Measurements from ENCODE around the gene INKA1. TPM values are rescaled to one million over a fixed set of nuclear protein-coding genes. Genes with fewer than 3 reads are reported as not detected.

INKA1 gene
- total and polyA plus RNA-seq, 9 of the 15 experiments (the other 6 are each of a cell fraction or from before 2014, with no cell fraction given) = 0.55 to 13.9 (median 6.7) TPM

- no peak for TF ChIP-seq FOXA3 (CRISPR knock-in tag; conservative IDR thresholded peaks at IDR 0.05 in 1 of 2, IDR thresholded peaks at IDR 0.05 in 1 of 2)
- TF ChIP-seq GABPB1 (CRISPR knock-in tag; IDR thresholded peaks at IDR 0.05) = peak; percentile 74
- no peak for TF ChIP-seq ARHGAP35 (IDR thresholded peaks at IDR 0.05; ENCODE audit: partially characterized antibody)
- 0 out of 2 replicates have a peak, but pooled peaks have one; percentile 58 for TF ChIP-seq HIVEP1 (CRISPR knock-in tag; IDR thresholded peaks at IDR 0.05)
- TF ChIP-seq NR2C1 (IDR thresholded peaks at IDR 0.05) = no peak
- peak; percentile 34; the same call in 1 of the 2 replicates for TF ChIP-seq NR2C1 (tag; IDR thresholded peaks at IDR 0.05)
- 0 out of 4 replicates have a peak, but pooled peaks of 1 of the 2 experiments have one; percentile 19 for TF ChIP-seq SIN3A (IDR thresholded peaks at IDR 0.05; ENCODE audit: borderline replicate concordance in 2 of 2, control insufficient read depth in 1 of 2, low read depth in 2 of 2, low read length in 2 of 2)
- peak; percentile 73 for TF ChIP-seq POLR2B (IDR thresholded peaks at IDR 0.05; ENCODE audit: low read depth, partially characterized antibody)
- TF ChIP-seq CCNT2 (IDR thresholded peaks at IDR 0.05; ENCODE audit: borderline replicate concordance, extremely low read depth, insufficient read length, low read depth, low read length) = peak; percentile 39
- TF ChIP-seq HNRNPL (IDR thresholded peaks at IDR 0.05; ENCODE audit: low read depth, low read length) = peak; percentile 84
- TF ChIP-seq, protein P1, sequence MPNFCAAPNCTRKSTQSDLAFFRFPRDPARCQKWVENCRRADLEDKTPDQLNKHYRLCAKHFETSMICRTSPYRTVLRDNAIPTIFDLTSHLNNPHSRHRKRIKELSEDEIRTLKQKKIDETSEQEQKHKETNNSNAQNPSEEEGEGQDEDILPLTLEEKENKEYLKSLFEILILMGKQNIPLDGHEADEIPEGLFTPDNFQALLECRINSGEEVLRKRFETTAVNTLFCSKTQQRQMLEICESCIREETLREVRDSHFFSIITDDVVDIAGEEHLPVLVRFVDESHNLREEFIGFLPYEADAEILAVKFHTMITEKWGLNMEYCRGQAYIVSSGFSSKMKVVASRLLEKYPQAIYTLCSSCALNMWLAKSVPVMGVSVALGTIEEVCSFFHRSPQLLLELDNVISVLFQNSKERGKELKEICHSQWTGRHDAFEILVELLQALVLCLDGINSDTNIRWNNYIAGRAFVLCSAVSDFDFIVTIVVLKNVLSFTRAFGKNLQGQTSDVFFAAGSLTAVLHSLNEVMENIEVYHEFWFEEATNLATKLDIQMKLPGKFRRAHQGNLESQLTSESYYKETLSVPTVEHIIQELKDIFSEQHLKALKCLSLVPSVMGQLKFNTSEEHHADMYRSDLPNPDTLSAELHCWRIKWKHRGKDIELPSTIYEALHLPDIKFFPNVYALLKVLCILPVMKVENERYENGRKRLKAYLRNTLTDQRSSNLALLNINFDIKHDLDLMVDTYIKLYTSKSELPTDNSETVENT (CRISPR knock-in tag; IDR thresholded peaks at IDR 0.05) = 0 out of 2 replicates have a peak, but pooled peaks have one; percentile 5
- no peak for TF ChIP-seq TEAD4 (IDR thresholded peaks at IDR 0.05; ENCODE audit: low read length)
- TF ChIP-seq TEAD4 (CRISPR knock-in tag; IDR thresholded peaks at IDR 0.05; ENCODE audit: borderline replicate concordance) = no peak
- 0 out of 2 replicates have a peak, but pooled peaks have one; percentile 32 for TF ChIP-seq SIN3B (IDR thresholded peaks at IDR 0.05; ENCODE audit: low read depth)
- TF ChIP-seq KDM5B (IDR thresholded peaks at IDR 0.05; ENCODE audit: insufficient replicate concordance, low read depth, low read length) = peak; percentile 86
- TF ChIP-seq, protein P2, sequence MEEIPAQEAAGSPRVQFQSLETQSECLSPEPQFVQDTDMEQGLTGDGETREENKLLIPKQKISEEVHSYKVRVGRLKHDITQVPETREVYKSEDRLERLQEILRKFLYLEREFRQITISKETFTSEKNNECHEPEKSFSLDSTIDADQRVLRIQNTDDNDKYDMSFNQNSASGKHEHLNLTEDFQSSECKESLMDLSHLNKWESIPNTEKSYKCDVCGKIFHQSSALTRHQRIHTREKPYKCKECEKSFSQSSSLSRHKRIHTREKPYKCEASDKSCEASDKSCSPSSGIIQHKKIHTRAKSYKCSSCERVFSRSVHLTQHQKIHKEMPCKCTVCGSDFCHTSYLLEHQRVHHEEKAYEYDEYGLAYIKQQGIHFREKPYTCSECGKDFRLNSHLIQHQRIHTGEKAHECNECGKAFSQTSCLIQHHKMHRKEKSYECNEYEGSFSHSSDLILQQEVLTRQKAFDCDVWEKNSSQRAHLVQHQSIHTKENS (CRISPR knock-in tag; IDR thresholded peaks at IDR 0.05) = no peak
- peak; percentile 65; the same call in 1 of the 2 replicates for TF ChIP-seq ERF (CRISPR knock-in tag; IDR thresholded peaks at IDR 0.05)
Measured at GRCh38 chr3:49786357-49787181, 16.5 kb upstream of the INKA1 start, which contains the start of gene IP6K1 (continued).

Measured in K562 (cell line).